ENCODE measurements around the gene NDUFAF2. TPM values are rescaled to one million over a fixed set of nuclear protein-coding genes. Genes with fewer than 3 reads are reported as not detected.

The NDUFAF2 gene
- total and polyA plus RNA-seq, 2 of the 8 experiments (the other 6 are each of a cell fraction or from before 2014, with no cell fraction given) = 10.7 to 46.5 TPM

GRCh38 chr5:61071526-61071925 lies 126.5 kb downstream of the NDUFAF2 start:
- Histone ChIP-seq H3K56ac (replicated peaks; ENCODE audit: insufficient read length, low read depth, low read length) (no peak overlapping the region), H2BK5ac (ENCODE audit: low read depth, low read length) (no peak overlapping the region), H4K8ac (ENCODE audit: extremely low read depth, insufficient read depth, low read length) (no peak overlapping the region), H2AK5ac (ENCODE audit: low read depth, low read length) (no peak overlapping the region), H3K9me3 (ENCODE audit: insufficient read depth in 2 of 2, low read depth in 1 of 2, low read length in 1 of 2) (no peaks in the 10 kb centered on the region), H2BK15ac (ENCODE audit: low read length) (no peak overlapping the region), H3K14ac (ENCODE audit: insufficient read length) (no peak overlapping the region), H3K27me3 (replicated peaks in 1 of 4; ENCODE audit: control insufficient read depth in 3 of 4, extremely low read depth in 1 of 4, insufficient read depth in 3 of 4, low read length in 3 of 4) (no peaks in the 10 kb centered on the region), H3K23ac (ENCODE audit: insufficient read length) (no peak overlapping the region), H3K79me2 (ENCODE audit: control insufficient read depth in 1 of 2, insufficient read depth in 2 of 2, low read length in 2 of 2) (no peaks in the 10 kb centered on the region), H3K79me1 (ENCODE audit: low read depth, low read length) (no peaks in the 10 kb centered on the region), H3K36me3 (ENCODE audit: control insufficient read depth in 2 of 4, insufficient read depth in 4 of 4, low read length in 3 of 4) (no peaks in the 10 kb centered on the region), H2BK20ac (ENCODE audit: low read length) (no peak overlapping the region), H3K4me1 (replicated peaks in 1 of 4; ENCODE audit: control insufficient read depth in 3 of 4, insufficient read depth in 4 of 4, low read length in 3 of 4) (peaks cover 0 to 2% (median 0%) of the 10 kb centered on the region in 4 experiments; a peak in 1 of 7 replicates), H3K4me2 (ENCODE audit: insufficient read depth in 1 of 2, low read depth in 2 of 2, low read length in 2 of 2) (no peak overlapping the region), H4K20me1 (replicated peaks in 1 of 2; ENCODE audit: control insufficient read depth in 1 of 2, insufficient read depth in 2 of 2, low read length in 2 of 2) (no peaks in the 10 kb centered on the region), H3K18ac (ENCODE audit: extremely low read depth, low read length) (no peak overlapping the region), H4K91ac (replicated peaks; ENCODE audit: insufficient read length, low read length) (no peak overlapping the region), H3K27ac (ENCODE audit: low read depth, low read length) (no peak overlapping the region), H3K9ac (replicated peaks in 1 of 4; ENCODE audit: extremely low read depth in 1 of 4, low read depth in 3 of 4, low read length in 3 of 4) (no peak overlapping the region), H2AFZ (ENCODE audit: low read length) (no peak overlapping the region), H2BK120ac (replicated peaks; ENCODE audit: low read depth, low read length) (no peak overlapping the region), H3K4me3 (ENCODE audit: extremely low read depth in 1 of 4, insufficient read depth in 2 of 4, low read depth in 3 of 4, low read length in 4 of 4) (no peak overlapping the region), H3K23me2 (ENCODE audit: low read depth, low read length) (peaks cover 2% of the 10 kb centered on the region; the same call in 1 of the 2 replicates), H3K4ac (replicated peaks; ENCODE audit: insufficient read length, low read depth, low read length) (no peak overlapping the region), H4K5ac (ENCODE audit: insufficient read length, low read depth, low read length) (no peak overlapping the region), H2BK12ac (ENCODE audit: low read depth, low read length) (no peak overlapping the region)
- peak; percentile 13 for FAIRE-seq
- ChIA-PET CTCF (ENCODE audit: partially characterized antibody) (interaction anchor here (1.0 to 1.3 kb wide), 3 partner anchors 8 to 287 kb away, joined by 3 to 4 read pairs (median 3); no protein-coding TSS in a partner anchor), POLR2A (ENCODE audit: partially characterized antibody) (no interaction called here)
- DNase-seq (ENCODE audit: low read depth in 1 of 2, low spot score in 2 of 2) = no peak
- no peak for TF ChIP-seq BCL11A (IDR thresholded peaks at IDR 0.05; ENCODE audit: low read depth in 2 of 2, low read length in 2 of 2)
- 0 out of 2 replicates have a peak, but pooled peaks have one; percentile 20 for TF ChIP-seq TEAD4 (IDR thresholded peaks at IDR 0.05; ENCODE audit: low read depth, low read length)
- TF ChIP-seq RFX5 (IDR thresholded peaks at IDR 0.05; ENCODE audit: borderline replicate concordance, low read depth, low read length) = no peak
- TF ChIP-seq SRF (IDR thresholded peaks at IDR 0.05; ENCODE audit: low read depth, low read length) = no peak
- no peak for TF ChIP-seq CTBP2 (IDR thresholded peaks at IDR 0.05; ENCODE audit: borderline replicate concordance, insufficient read depth, insufficient read length, low read length)
- TF ChIP-seq SP1 (IDR thresholded peaks at IDR 0.05; ENCODE audit: low read depth, low read length) = no peak
